B cell (primary cell): ENCODE measurements around the gene TRIM17.

ENCODE experiments used
- EZH2 ChIP-seq: IDR thresholded peaks from 2 replicates; pipeline ENCODE4 v1.6.1; 2012; ENCODE audit warnings: borderline replicate concordance, low read depth, mild to moderate bottlenecking, moderate library complexity, low read length; ENCODE audit not compliant: insufficient read depth, poor library complexity, severe bottlenecking
- TF ChIP-seq, protein P1 (sequence below): fragments of 200-600 bp; IDR thresholded peaks from one replicate; pipeline ENCODE4 v1.8.0; 2022; ENCODE audit warnings: antibody characterized with exemption, mild to moderate bottlenecking

DNA sequence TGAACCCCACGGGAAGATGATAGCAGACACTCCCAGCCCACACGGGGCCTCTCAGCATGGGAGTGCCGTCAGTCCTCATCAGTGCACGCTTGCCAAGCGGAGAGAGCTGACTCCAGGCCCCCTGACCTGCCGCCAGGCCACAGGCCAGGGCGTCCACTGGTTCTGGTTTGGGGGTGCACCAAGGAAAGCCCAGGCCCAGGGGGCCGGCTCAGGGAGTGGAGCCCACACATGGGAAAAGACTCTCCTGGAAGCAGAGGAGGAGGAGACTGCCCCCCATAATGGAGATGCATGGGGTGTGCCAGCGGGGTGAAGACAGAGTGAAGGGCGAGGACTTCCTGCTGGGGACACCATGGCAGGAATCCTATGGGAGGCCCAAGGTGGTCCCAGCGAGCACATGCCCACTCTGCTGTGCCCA lies 16.4 kb downstream of the TRIM17 start:
- TF ChIP-seq, protein P1, sequence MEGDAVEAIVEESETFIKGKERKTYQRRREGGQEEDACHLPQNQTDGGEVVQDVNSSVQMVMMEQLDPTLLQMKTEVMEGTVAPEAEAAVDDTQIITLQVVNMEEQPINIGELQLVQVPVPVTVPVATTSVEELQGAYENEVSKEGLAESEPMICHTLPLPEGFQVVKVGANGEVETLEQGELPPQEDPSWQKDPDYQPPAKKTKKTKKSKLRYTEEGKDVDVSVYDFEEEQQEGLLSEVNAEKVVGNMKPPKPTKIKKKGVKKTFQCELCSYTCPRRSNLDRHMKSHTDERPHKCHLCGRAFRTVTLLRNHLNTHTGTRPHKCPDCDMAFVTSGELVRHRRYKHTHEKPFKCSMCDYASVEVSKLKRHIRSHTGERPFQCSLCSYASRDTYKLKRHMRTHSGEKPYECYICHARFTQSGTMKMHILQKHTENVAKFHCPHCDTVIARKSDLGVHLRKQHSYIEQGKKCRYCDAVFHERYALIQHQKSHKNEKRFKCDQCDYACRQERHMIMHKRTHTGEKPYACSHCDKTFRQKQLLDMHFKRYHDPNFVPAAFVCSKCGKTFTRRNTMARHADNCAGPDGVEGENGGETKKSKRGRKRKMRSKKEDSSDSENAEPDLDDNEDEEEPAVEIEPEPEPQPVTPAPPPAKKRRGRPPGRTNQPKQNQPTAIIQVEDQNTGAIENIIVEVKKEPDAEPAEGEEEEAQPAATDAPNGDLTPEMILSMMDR = no peak
- TF ChIP-seq EZH2 = no peak
